Activated B cell treated with CpG ODN at 0.5 μM for 24 hours (primary cell): Measurements from ENCODE around the gene RPS26. TPM values are rescaled to one million over a fixed set of nuclear protein-coding genes. Genes with fewer than 3 reads are reported as not detected.

ENCODE experiments used
- ATAC-seq: fragments of 200-7000 bp; cut with Tn5 transposase; one replicate; pipeline ENCODE4 v1.10.0; 2021; ENCODE audit warnings: low read depth, mild to moderate bottlenecking, moderate library complexity
- CTCF ChIA-PET: fragments of 350-600 bp; sonication (Branson Sonifier 250); formaldehyde crosslinking; loops from one replicate; lab custom pipeline; 2021; ENCODE audit warnings: antibody characterized with exemption; lab: Charles Lee
- POLR2A ChIA-PET: fragments of 350-600 bp; sonication (Branson Sonifier 250); formaldehyde crosslinking; loops from one replicate; lab custom pipeline; 2021; ENCODE audit warnings: antibody characterized with exemption; lab: Charles Lee
- DNase-seq: peaks from one replicate; pipeline ENCODE4 v3.0.0; 2022
- H3K27ac Mint-ChIP-seq: one replicate; pipeline ENCODE4 v1.8.0; 2020; ENCODE audit warnings: mixed read lengths
- H3K27me3 Mint-ChIP-seq: one replicate; pipeline ENCODE4 v1.8.0; 2021; ENCODE audit warnings: mixed read lengths
- H3K36me3 Mint-ChIP-seq: one replicate; pipeline ENCODE4 v1.8.0; 2021; ENCODE audit warnings: low read depth, mixed read lengths
- H3K4me1 Mint-ChIP-seq: one replicate; pipeline ENCODE4 v1.8.0; 2021; ENCODE audit warnings: mixed read lengths
- H3K4me3 Mint-ChIP-seq: one replicate; pipeline ENCODE4 v1.8.0; 2020; ENCODE audit warnings: mild to moderate bottlenecking, mixed read lengths
- H3K9me3 Mint-ChIP-seq: one replicate; pipeline ENCODE4 v1.8.0; 2020; ENCODE audit warnings: mixed read lengths
- intact Hi-C: fragments of 100-400 bp; cut with micrococcal nuclease; formaldehyde crosslinking; loops from one replicate; pipeline ENCODE4 v1.15.1; 2024
- total RNA-seq: library from RNA; stranded (reverse); gene quantifications from 2 replicates; pipeline ENCODE4 v1.2.3, GENCODE V29; 2022
- TF ChIP-seq, protein P1 (sequence below): fragments of 200-600 bp; IDR thresholded peaks from one replicate; pipeline ENCODE4 v1.8.0; 2022; ENCODE audit warnings: antibody characterized with exemption, mild to moderate bottlenecking

The RPS26 gene
- total RNA-seq, 1 donor from 2014 or later, result 28.1 TPM

DNA sequence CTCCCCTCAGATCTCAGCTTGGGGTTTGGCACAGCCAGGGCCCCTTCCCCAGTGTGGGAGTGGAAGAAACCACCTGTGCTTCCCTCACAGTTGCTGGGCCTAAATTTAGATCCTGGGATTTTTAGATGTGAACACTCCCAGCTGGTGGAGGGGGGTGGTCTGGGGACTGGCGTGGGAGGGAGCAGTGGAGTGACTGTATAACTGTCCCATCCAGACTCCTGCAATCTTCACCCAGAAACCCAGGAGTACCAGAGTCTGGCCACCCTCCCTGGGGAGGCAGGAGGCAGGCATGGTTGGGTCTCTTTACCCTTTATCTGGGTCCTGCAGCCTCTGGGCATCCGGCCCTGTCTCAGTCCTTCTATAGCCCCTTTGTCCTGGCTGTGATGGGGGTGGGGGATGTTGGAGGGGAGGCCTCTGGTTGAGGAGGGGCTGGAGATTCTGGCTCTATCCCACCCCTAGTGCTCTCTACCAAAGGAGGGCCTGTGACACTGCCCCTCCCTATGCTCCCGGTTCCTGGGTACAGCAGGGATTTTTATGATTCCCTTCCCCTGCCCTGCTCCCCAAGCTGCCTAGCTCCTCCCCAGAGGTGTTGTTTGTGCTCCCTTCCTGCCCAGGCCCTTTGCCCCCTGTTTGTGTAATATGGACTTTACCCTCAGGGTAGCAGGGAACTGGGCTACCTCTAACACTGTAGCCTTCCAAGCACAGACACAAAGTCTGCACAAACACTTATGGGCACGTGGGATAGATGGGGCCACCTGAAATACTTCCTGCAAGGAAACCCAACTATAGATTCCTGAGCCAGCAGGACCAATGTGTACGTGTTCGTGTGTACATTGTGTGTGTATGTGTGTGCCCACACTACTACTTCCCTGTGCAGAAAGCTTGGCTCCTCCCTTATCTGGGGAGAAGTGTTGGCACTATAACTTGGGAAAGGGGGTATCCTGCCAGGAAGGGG, 40.0 kb downstream of the RPS26 start:
- intact Hi-C loops, result no loop called here
- H3K36me3 Mint-ChIP-seq, result no peaks in the 10 kb centered on the region
- no peak for ATAC-seq
- H3K4me1 Mint-ChIP-seq, result peaks cover 10% of the 10 kb centered on the region
- DNase-seq, result no peak
- no peaks in the 10 kb centered on the region for H3K9me3 Mint-ChIP-seq
- ChIA-PET POLR2A (interaction anchor here (0.6 kb wide), 1 partner anchor 43 kb away, joined by 9 read pairs; no protein-coding TSS in a partner anchor), CTCF (no interaction called here)
- H3K27me3 Mint-ChIP-seq, result peaks cover 22% of the 10 kb centered on the region
- H3K4me3 Mint-ChIP-seq, result no peak overlapping the region
- H3K27ac Mint-ChIP-seq, result no peak overlapping the region
- TF ChIP-seq, protein P1, sequence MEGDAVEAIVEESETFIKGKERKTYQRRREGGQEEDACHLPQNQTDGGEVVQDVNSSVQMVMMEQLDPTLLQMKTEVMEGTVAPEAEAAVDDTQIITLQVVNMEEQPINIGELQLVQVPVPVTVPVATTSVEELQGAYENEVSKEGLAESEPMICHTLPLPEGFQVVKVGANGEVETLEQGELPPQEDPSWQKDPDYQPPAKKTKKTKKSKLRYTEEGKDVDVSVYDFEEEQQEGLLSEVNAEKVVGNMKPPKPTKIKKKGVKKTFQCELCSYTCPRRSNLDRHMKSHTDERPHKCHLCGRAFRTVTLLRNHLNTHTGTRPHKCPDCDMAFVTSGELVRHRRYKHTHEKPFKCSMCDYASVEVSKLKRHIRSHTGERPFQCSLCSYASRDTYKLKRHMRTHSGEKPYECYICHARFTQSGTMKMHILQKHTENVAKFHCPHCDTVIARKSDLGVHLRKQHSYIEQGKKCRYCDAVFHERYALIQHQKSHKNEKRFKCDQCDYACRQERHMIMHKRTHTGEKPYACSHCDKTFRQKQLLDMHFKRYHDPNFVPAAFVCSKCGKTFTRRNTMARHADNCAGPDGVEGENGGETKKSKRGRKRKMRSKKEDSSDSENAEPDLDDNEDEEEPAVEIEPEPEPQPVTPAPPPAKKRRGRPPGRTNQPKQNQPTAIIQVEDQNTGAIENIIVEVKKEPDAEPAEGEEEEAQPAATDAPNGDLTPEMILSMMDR, result no peak

DNA sequence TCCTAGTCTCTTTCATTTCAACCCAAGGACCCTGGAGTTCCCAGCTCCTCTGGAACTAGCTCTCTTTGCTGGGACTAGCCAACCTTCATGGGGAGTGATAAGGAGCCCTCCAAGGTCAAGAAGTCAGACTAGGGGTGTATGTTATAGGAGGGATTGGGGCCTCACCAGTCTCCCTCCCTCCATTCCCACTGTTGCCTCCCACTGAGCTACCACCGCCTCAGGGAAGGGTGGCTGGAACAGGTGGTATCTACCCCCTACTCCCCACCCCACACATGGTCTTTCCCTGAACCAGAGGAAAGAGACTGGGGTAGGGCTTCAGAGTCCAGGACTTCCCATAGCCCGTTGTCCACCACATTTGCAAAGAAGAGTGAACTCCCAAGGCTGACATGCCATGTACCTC, 40.7 kb downstream of the RPS26 start:
- peaks cover 22% of the 10 kb centered on the region for H3K27me3 Mint-ChIP-seq
- H3K4me1 Mint-ChIP-seq, result peaks cover 10% of the 10 kb centered on the region
- no peak overlapping the region for H3K4me3 Mint-ChIP-seq

DNA sequence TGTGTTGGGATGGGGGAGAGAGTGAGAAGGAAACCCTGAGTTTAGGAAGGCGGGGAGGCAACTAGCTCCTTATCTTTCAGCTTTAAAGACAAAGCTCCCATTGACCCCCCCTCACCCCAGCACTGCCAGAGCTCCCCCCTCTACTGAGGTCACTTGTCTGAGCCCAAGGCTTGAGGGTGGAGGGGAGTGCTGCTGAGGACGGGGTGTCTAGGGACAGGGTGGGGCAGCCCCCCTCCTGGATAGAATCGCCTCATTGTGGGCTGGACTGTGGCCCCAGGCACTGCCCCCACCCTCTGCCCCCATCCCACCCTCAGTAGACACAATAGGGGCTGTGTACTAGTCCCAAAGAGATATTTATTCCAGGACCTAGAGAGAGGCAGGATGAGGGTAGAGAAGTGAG, 41.2 kb downstream of the RPS26 start:
- DNase-seq (no peak), ATAC-seq (no peak)
- intact Hi-C loops, result no loop called here
- POLR2A ChIA-PET, result no interaction called here
- no peaks in the 10 kb centered on the region for H3K36me3 Mint-ChIP-seq
- no peaks in the 10 kb centered on the region for H3K9me3 Mint-ChIP-seq
- H3K27ac Mint-ChIP-seq, result no peak overlapping the region
- H3K4me1 Mint-ChIP-seq, result peaks cover 10% of the 10 kb centered on the region
- no peak overlapping the region for H3K4me3 Mint-ChIP-seq
- TF ChIP-seq, protein P1, result no peak
- peaks cover 22% of the 10 kb centered on the region for H3K27me3 Mint-ChIP-seq
- CTCF ChIA-PET, result no interaction called here

More for the DNA sequence above, 40.7 kb downstream of the RPS26 start:
- no peak overlapping the region for H3K27ac Mint-ChIP-seq
- no peaks in the 10 kb centered on the region for H3K9me3 Mint-ChIP-seq
- H3K36me3 Mint-ChIP-seq, result no peaks in the 10 kb centered on the region
- CTCF ChIA-PET, result no interaction called here
- intact Hi-C loops, result no loop called here
- TF ChIP-seq, protein P1, result no peak
- ATAC-seq (no peak), DNase-seq (no peak)
- POLR2A ChIA-PET, result no interaction called here

DNA sequence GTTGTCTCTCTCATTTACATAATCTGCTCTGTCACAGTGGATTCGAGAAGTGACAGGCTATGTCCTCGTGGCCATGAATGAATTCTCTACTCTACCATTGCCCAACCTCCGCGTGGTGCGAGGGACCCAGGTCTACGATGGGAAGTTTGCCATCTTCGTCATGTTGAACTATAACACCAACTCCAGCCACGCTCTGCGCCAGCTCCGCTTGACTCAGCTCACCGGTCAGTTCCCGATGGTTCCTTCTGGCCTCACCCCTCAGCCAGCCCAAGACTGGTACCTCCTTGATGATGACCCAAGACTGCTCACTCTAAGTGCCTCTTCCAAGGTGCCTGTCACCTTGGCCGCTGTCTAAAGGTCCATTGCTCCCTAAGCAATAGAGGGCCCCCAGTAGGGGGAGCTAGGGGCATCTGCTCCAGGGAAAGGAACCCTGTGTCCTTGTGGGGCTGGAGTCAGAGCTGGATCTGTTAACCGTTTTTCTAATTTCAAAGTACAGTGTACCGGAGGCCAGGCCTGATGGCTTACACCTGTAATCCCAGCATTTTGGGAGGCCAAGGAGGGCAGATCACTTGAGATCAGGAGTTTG, 43.3 kb downstream of the RPS26 start:
- no peaks in the 10 kb centered on the region for H3K9me3 Mint-ChIP-seq
- TF ChIP-seq, protein P1, result no peak
- ATAC-seq (no peak), DNase-seq (no peak)
- peaks cover 4% of the 10 kb centered on the region for H3K4me1 Mint-ChIP-seq
- H3K27ac Mint-ChIP-seq, result no peak overlapping the region
- no peak overlapping the region for H3K4me3 Mint-ChIP-seq
- POLR2A ChIA-PET, result interaction anchor here (1.6 kb wide), 1 partner anchor 19 kb away, joined by 5 read pairs; the partner anchor contains the start of gene PA2G4
- intact Hi-C loops, result no loop called here
- peaks cover 18% of the 10 kb centered on the region for H3K27me3 Mint-ChIP-seq
- CTCF ChIA-PET, result interaction anchor here (0.6 kb wide), 1 partner anchor 14 kb away, joined by 3 read pairs; no protein-coding TSS in a partner anchor
- H3K36me3 Mint-ChIP-seq, result no peaks in the 10 kb centered on the region

DNA sequence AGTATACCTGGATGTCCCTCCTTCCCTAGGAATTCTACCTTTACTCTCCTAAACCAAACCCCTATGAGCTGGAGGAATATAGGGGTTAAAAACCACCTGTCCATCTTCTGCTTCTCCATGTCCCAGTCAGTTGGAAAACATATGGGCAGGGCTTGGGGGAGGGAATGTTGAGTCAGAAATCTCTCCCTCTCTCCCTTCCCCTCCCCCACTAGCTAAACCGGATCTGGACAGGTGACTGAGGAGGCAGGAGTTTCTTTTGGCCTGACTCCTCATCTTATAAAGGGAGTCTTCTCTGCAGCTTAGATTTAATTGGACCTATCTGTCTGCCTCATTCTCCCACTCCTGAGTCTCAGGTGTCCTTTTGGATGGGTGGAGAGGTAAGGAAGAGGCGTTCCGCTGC, 44.4 kb downstream of the RPS26 start:
- Mint-ChIP-seq H3K36me3 (no peaks in the 10 kb centered on the region), H3K9me3 (no peaks in the 10 kb centered on the region), H3K4me3 (no peak overlapping the region), H3K27me3 (peaks cover 14% of the 10 kb centered on the region), H3K4me1 (no peaks in the 10 kb centered on the region), H3K27ac (no peak overlapping the region)
- DNase-seq (no peak), ATAC-seq (no peak)
- intact Hi-C loops, result no loop called here
- TF ChIP-seq, protein P1, result no peak
- CTCF ChIA-PET, result interaction anchor here (1.1 kb wide), 1 partner anchor 90 kb away, joined by 4 read pairs; no protein-coding TSS in a partner anchor
- POLR2A ChIA-PET, result interaction anchor here (0.5 to 1.6 kb wide), 3 partner anchors 18 to 1391 kb away, joined by 3 to 10 read pairs (median 5); partner anchors contain the start of gene PA2G4
